Retinal pigment epithelial cell (primary cell): Measurements from ENCODE around the gene PRIMPOL.
A peak's percentile ranks its signal among the peaks of the same experiment; 100 is the strongest.
"Not testable (repeated sequence)": the region's sequence is repeated elsewhere in the genome, so short reads cannot be mapped to it uniquely, and the experiment has no call there.

Experiments
- DNase-seq: peaks from one replicate; pipeline ENCODE4 v3.0.0-alpha.2; 2010; ENCODE audit warnings: low read depth
- H3K4me3 ChIP-seq: 2 replicates; pipeline ENCODE4 v1.5.1; 2011; ENCODE audit warnings: mild to moderate bottlenecking, low read length, control low read depth, moderate library complexity
- CTCF ChIP-seq: conservative IDR thresholded peaks from 2 replicates; pipeline ENCODE4 v1.5.1; 2011; ENCODE audit warnings: low read depth, low read length, control low read depth, inconsistent platforms

PRIMPOL gene

GRCh38 chr4:184649026-184649970 is at the start of gene PRIMPOL, which contains the start of gene CASP3:
Gene PRIMPOL, plus strand, starts transcription at chr4:184649738. Its CDS starts 7,403 bp downstream, at chr4:184657141.
Gene CASP3, minus strand, starts transcription at chr4:184649447. Its CDS starts 10,994 bp downstream, at chr4:184638453.
- peak; percentile 72 for DNase-seq
- peak; percentile 29 for TF ChIP-seq CTCF
- H3K4me3 ChIP-seq = peak within 1 kb of the TSS; percentile 87

- not testable (repeated sequence) for H3K4me3 ChIP-seq, DNase-seq
Measured at GRCh38 chr4:184600982-184601381, 48.6 kb upstream of the PRIMPOL start.

GRCh38 chr4:184602857-184603256 is 46.7 kb upstream of the PRIMPOL start:
- H3K4me3 ChIP-seq, DNase-seq: not testable (repeated sequence)

- not testable (repeated sequence) for H3K4me3 ChIP-seq, DNase-seq
Measured at GRCh38 chr4:184607429-184607828, 42.1 kb upstream of the PRIMPOL start.

- TF ChIP-seq CTCF = no peak
- H3K4me3 ChIP-seq = no peak overlapping the region
- no peak for DNase-seq
Measured at GRCh38 chr4:184612074-184612473, 37.5 kb upstream of the PRIMPOL start.

GRCh38 chr4:184613405-184613804 is 36.1 kb upstream of the PRIMPOL start:
- TF ChIP-seq CTCF = no peak
- DNase-seq = no peak
- no peak overlapping the region for H3K4me3 ChIP-seq

- no peak for DNase-seq
- H3K4me3 ChIP-seq = no peak overlapping the region
- no peak for TF ChIP-seq CTCF
Measured at GRCh38 chr4:184614509-184614908, 35.0 kb upstream of the PRIMPOL start.

GRCh38 chr4:184616168-184616567 is 33.4 kb upstream of the PRIMPOL start:
- H3K4me3 ChIP-seq, DNase-seq: not testable (repeated sequence)

GRCh38 chr4:184616633-184617551 is 32.6 kb upstream of the PRIMPOL start:
- no peak overlapping the region for H3K4me3 ChIP-seq
- no peak for DNase-seq
- TF ChIP-seq CTCF = no peak
